OCI-LY7 (cell line): ENCODE results near the gene PDRG1. TPM values are rescaled to one million over a fixed set of nuclear protein-coding genes. Genes with fewer than 3 reads are reported as not detected.

Experiments used
- BruUV-seq: library from RNA; stranded (reverse); fragments of 400-500 nt; replicated peaks from 2 replicates; lab custom pipeline; 2021; lab: Mats Ljungman, UMichigan
- CTCF ChIA-PET: fragments of 300-600 bp; sonication (Branson Sonifier 250); formaldehyde crosslinking; loops from one replicate; lab custom pipeline; 2022; ENCODE audit warnings: antibody characterized with exemption; ENCODE audit not compliant: unreplicated experiment; lab: Charles Lee
- POLR2A ChIA-PET: fragments of 300-600 bp; sonication (Branson Sonifier 250); formaldehyde crosslinking; loops from one replicate; lab custom pipeline; 2022; ENCODE audit warnings: antibody characterized with exemption; lab: Charles Lee
- DNase-seq: peaks from one replicate; pipeline ENCODE4 v3.0.0-alpha.2; 2015; ENCODE audit warnings: low spot score
- H2AFZ ChIP-seq: fragments of 200-600 bp; sonication (generic), shearing (Covaris generic); 2 replicates; pipeline ENCODE4 v1.6.1; 2014; ENCODE audit warnings: mild to moderate bottlenecking, antibody characterized with exemption, low read length, moderate library complexity
- H3K27ac ChIP-seq: fragments of 200-600 bp; sonication (generic); 2 replicates; pipeline ENCODE4 v1.5.1; 2014; ENCODE audit warnings: mixed run types, low read depth, mild to moderate bottlenecking, moderate library complexity, low read length, inconsistent platforms; ENCODE audit not compliant: poor library complexity, severe bottlenecking
- H3K36me3 ChIP-seq: fragments of 200-600 bp; sonication (generic); 2 replicates; pipeline ENCODE4 v1.6.1; 2014; ENCODE audit warnings: mild to moderate bottlenecking, antibody characterized with exemption, low read length, moderate library complexity, mixed read lengths; ENCODE audit not compliant: insufficient read depth
- H3K4me1 ChIP-seq: fragments of 200-600 bp; sonication (generic); 2 replicates; pipeline ENCODE4 v1.5.1; 2014; ENCODE audit warnings: mild to moderate bottlenecking, low read length; ENCODE audit not compliant: insufficient read depth, poor library complexity, severe bottlenecking
- H3K4me2 ChIP-seq: fragments of 200-600 bp; sonication (generic); 2 replicates; pipeline ENCODE4 v1.6.1; 2014; ENCODE audit warnings: mild to moderate bottlenecking, low read length
- H3K4me3 ChIP-seq: fragments of 200-600 bp; sonication (generic); 2 replicates; pipeline ENCODE4 v1.5.1; 2014; ENCODE audit warnings: mild to moderate bottlenecking, low read depth, low read length; ENCODE audit not compliant: poor library complexity, severe bottlenecking
- H3K79me2 ChIP-seq: fragments of 200-600 bp; sonication (generic); 2 replicates; pipeline ENCODE4 v1.6.1; 2016; ENCODE audit warnings: low read depth, mild to moderate bottlenecking, low read length, moderate library complexity, mixed read lengths; ENCODE audit not compliant: insufficient read depth
- H3K9me2 ChIP-seq: fragments of 200-600 bp; sonication (generic); 2 replicates; pipeline ENCODE4 v1.6.1; 2016; ENCODE audit warnings: mild to moderate bottlenecking, low read length, mixed read lengths; ENCODE audit not compliant: insufficient read depth
- H3K9me3 ChIP-seq: fragments of 200-600 bp; sonication (generic); 2 replicates; pipeline ENCODE4 v1.6.1; 2014; ENCODE audit warnings: mild to moderate bottlenecking, mixed run types, low read length, mixed read lengths
- H4K20me1 ChIP-seq: fragments of 200-600 bp; sonication (generic); 2 replicates; pipeline ENCODE4 v1.6.1; 2014; ENCODE audit warnings: mild to moderate bottlenecking, antibody characterized with exemption, low read length, moderate library complexity, mixed read lengths; ENCODE audit not compliant: insufficient read depth
- EZH2phosphoT487 ChIP-seq: fragments of 200-600 bp; sonication (generic); IDR thresholded peaks from 2 replicates; pipeline ENCODE4 v1.6.1; 2018; ENCODE audit warnings: low read depth, borderline replicate concordance, mild to moderate bottlenecking, mixed run types, antibody characterized with exemption, low read length, moderate library complexity, mixed read lengths
- intact Hi-C: fragments of 100-400 bp; cut with micrococcal nuclease; formaldehyde crosslinking; loops from one replicate; pipeline ENCODE4 v1.10.0; 2022; ENCODE audit not compliant: unreplicated experiment
- total RNA-seq, 2 experiments: library from RNA; depleted of rRNA in 1 of 2; stranded (reverse); fragments of >200 nt in 1 of 2; shearing (Covaris generic) in 1 of 2; gene quantifications; 2 replicates each; pipeline ENCODE4 v1.2.3, GENCODE V29; 2014 to 2022
- TF ChIP-seq, protein P1 (sequence below): fragments of 200-600 bp; sonication (generic); conservative IDR thresholded peaks from 2 replicates; pipeline ENCODE4 v1.5.1; 2014; ENCODE audit warnings: mild to moderate bottlenecking, antibody characterized with exemption, low read length, moderate library complexity, mixed read lengths

Gene PDRG1
- total RNA-seq, 2 experiments from 2014 or later, result 9.7 to 22.5 TPM

DNA sequence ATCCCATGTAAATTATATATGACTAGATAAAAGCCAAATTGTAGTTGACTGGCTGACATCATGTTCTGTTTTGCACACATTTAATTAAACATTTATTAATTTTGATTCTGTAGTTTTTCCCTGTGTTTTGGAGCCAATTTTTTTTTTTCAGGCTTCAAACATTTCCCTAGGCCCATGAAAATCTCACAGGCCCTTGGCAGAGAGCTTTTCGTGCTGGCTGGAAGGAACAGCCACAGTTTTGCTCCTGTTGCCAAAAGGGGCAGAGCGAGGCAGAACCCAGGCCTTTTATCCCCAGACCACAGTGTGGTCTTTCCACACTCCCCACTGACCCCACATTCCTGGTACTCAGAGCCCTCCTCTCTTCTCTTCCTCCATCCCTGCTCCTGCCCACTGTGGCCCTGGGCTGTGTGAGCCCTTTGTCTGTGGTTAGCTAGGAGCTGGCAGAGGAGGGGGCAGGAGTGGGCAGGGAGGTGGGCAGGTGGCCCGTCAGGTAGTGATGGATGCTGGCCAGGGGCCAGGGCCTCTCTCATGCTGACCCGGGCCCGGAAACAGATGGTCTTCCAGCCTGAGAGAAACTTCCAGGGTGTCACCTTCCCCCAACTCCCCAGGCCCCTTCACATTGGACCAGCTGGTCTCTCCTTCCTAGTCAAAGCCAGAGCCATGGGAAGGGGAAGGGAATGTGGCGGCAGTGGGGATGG is 38.9 kb upstream of the PDRG1 start:
- H3K36me3 ChIP-seq, result no peaks in the 10 kb centered on the region
- no peaks in the 10 kb centered on the region for H4K20me1 ChIP-seq
- H3K4me2 ChIP-seq, result no peak overlapping the region
- H2AFZ ChIP-seq, result no peak overlapping the region
- H3K79me2 ChIP-seq, result no peaks in the 10 kb centered on the region
- intact Hi-C loops, result no loop called here
- ChIA-PET POLR2A (no interaction called here), CTCF (no interaction called here)
- H3K9me3 ChIP-seq, result no peaks in the 10 kb centered on the region
- no peak for DNase-seq
- H3K4me1 ChIP-seq, result no peaks in the 10 kb centered on the region
- no peak overlapping the region for H3K4me3 ChIP-seq
- H3K9me2 ChIP-seq, result no peaks in the 10 kb centered on the region
- TF ChIP-seq, protein P1, sequence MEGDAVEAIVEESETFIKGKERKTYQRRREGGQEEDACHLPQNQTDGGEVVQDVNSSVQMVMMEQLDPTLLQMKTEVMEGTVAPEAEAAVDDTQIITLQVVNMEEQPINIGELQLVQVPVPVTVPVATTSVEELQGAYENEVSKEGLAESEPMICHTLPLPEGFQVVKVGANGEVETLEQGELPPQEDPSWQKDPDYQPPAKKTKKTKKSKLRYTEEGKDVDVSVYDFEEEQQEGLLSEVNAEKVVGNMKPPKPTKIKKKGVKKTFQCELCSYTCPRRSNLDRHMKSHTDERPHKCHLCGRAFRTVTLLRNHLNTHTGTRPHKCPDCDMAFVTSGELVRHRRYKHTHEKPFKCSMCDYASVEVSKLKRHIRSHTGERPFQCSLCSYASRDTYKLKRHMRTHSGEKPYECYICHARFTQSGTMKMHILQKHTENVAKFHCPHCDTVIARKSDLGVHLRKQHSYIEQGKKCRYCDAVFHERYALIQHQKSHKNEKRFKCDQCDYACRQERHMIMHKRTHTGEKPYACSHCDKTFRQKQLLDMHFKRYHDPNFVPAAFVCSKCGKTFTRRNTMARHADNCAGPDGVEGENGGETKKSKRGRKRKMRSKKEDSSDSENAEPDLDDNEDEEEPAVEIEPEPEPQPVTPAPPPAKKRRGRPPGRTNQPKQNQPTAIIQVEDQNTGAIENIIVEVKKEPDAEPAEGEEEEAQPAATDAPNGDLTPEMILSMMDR, result no peak
- no peak for TF ChIP-seq EZH2phosphoT487
- BruUV-seq, result no TSS peak
- no peak overlapping the region for H3K27ac ChIP-seq

DNA sequence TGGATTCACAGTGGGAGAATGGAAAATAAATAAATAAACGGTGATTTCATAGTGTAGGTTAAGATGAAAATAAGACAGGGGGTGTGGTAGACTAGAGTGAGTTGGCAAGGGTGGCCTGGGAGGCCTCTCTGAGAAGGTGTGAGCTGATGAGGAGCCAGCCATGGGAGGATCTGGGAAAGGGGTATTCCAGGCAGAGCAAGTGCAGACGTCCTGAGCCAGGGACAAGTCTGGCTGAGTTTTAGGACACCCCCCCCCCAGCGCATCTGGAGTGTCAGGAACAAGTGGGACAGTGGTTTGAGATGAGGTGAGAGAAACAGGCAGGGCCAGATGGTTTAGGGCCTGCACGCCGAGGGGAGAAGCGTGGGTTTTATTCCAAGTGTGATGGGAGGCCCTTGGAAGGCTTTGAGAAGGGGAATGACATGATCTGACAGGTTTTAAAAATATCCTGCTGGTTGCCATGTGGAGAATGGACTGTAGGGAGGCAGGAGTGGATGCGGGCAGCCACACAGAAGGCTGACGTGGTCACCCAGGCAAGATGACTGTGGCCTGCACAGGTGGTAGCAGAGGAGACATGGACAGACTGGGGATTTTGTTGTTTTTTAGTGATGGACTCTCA is 37.3 kb upstream of the PDRG1 start:
- no peak overlapping the region for H2AFZ ChIP-seq
- H3K9me2 ChIP-seq, result no peaks in the 10 kb centered on the region
- no peaks in the 10 kb centered on the region for H3K9me3 ChIP-seq
- no TSS peak for BruUV-seq
- H3K36me3 ChIP-seq, result no peaks in the 10 kb centered on the region
- intact Hi-C loops, result no loop called here
- no peak overlapping the region for H3K27ac ChIP-seq
- no peaks in the 10 kb centered on the region for H3K79me2 ChIP-seq
- CTCF ChIA-PET, result no interaction called here
- POLR2A ChIA-PET, result no interaction called here
- H3K4me2 ChIP-seq, result no peak overlapping the region
- no peak overlapping the region for H3K4me3 ChIP-seq
- TF ChIP-seq EZH2phosphoT487, result no peak
- TF ChIP-seq, protein P1, result no peak
- H3K4me1 ChIP-seq, result no peaks in the 10 kb centered on the region
- H4K20me1 ChIP-seq, result no peaks in the 10 kb centered on the region
- no peak for DNase-seq
